D341Med (cell line): ENCODE data around the gene TCN2.
"Not testable (repeated sequence)": the region's sequence is repeated elsewhere in the genome, so short reads cannot be mapped to it uniquely, and the experiment has no call there.

Experiments used
- DNase-seq: peaks from one replicate; pipeline ENCODE4 v3.0.0; 2012; ENCODE audit warnings: low spot score

Gene TCN2

GRCh38 chr22:30606455-30607299 is at the start of gene TCN2:
Gene TCN2, plus strand, starts transcription at chr22:30607174. Its CDS starts 158 bp downstream, at chr22:30607332.
- DNase-seq: peak; percentile 52

- no peak for DNase-seq
Observed at GRCh38 chr22:30557243-30557642, 49.7 kb upstream of the TCN2 start.

- DNase-seq: no peak
Observed at GRCh38 chr22:30559889-30560288, 47.1 kb upstream of the TCN2 start.

GRCh38 chr22:30560643-30561202 is 46.3 kb upstream of the TCN2 start:
- not testable (repeated sequence) for DNase-seq

- no peak for DNase-seq
Observed at GRCh38 chr22:30561402-30562189, 45.4 kb upstream of the TCN2 start.

- no peak for DNase-seq
Observed at GRCh38 chr22:30562366-30562765, 44.6 kb upstream of the TCN2 start.

GRCh38 chr22:30564045-30564760 is 42.8 kb upstream of the TCN2 start:
- DNase-seq: no peak

- DNase-seq: no peak
Observed at GRCh38 chr22:30564761-30565119, 42.2 kb upstream of the TCN2 start.

GRCh38 chr22:30565341-30565740 is 41.6 kb upstream of the TCN2 start:
- no peak for DNase-seq

- DNase-seq: no peak
Observed at GRCh38 chr22:30566125-30566524, 40.8 kb upstream of the TCN2 start.

GRCh38 chr22:30567277-30567676 is 39.7 kb upstream of the TCN2 start:
- not testable (repeated sequence) for DNase-seq

GRCh38 chr22:30568137-30568805 is 38.7 kb upstream of the TCN2 start:
- DNase-seq: no peak

- no peak for DNase-seq
Observed at GRCh38 chr22:30569674-30570202, 37.2 kb upstream of the TCN2 start.

- no peak for DNase-seq
Observed at GRCh38 chr22:30572210-30572609, 34.8 kb upstream of the TCN2 start.

GRCh38 chr22:30572840-30573593 is 34.0 kb upstream of the TCN2 start:
- peak; percentile 60 for DNase-seq

GRCh38 chr22:30573594-30574094 is 33.3 kb upstream of the TCN2 start:
- no peak for DNase-seq

GRCh38 chr22:30574095-30574981 is 32.6 kb upstream of the TCN2 start, which contains the start of gene GAL3ST1:
Gene GAL3ST1, minus strand, starts transcription at chr22:30574665. Its CDS starts 17,273 bp downstream, at chr22:30557392.
- peak; percentile 74 for DNase-seq

GRCh38 chr22:30574997-30575671 is 31.8 kb upstream of the TCN2 start:
- DNase-seq: no peak

- no peak for DNase-seq
Observed at GRCh38 chr22:30575859-30576258, 31.1 kb upstream of the TCN2 start.
